ENCODE measurements around the gene TRPM7.

DNA sequence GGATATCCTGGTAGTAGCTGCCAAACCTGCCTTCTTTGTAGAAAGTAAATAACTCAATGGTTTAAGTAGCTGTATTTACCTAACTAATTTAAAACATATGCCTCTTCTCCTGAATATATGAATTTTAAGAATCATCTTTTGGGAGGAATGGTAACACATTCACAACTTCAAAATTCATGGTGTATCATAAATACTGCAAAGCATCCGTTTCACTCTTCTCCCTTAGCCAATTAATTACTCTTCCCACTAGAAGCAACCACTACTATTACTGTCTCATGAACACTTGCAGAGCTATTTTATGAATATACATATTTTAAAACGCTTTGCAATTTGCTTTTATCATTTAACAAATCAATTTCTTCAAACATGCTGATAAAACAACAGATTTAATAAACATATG lies 81.1 kb downstream of the TRPM7 start:
- TF ChIP-seq, protein P1, sequence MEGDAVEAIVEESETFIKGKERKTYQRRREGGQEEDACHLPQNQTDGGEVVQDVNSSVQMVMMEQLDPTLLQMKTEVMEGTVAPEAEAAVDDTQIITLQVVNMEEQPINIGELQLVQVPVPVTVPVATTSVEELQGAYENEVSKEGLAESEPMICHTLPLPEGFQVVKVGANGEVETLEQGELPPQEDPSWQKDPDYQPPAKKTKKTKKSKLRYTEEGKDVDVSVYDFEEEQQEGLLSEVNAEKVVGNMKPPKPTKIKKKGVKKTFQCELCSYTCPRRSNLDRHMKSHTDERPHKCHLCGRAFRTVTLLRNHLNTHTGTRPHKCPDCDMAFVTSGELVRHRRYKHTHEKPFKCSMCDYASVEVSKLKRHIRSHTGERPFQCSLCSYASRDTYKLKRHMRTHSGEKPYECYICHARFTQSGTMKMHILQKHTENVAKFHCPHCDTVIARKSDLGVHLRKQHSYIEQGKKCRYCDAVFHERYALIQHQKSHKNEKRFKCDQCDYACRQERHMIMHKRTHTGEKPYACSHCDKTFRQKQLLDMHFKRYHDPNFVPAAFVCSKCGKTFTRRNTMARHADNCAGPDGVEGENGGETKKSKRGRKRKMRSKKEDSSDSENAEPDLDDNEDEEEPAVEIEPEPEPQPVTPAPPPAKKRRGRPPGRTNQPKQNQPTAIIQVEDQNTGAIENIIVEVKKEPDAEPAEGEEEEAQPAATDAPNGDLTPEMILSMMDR (IDR thresholded peaks at IDR 0.05) = no peak
- TF ChIP-seq POLR2A (IDR thresholded peaks at IDR 0.05) = no peak

Measured in lower leg skin (tissue), 3 donors.